ENCODE results near the gene HEATR3.

DNA sequence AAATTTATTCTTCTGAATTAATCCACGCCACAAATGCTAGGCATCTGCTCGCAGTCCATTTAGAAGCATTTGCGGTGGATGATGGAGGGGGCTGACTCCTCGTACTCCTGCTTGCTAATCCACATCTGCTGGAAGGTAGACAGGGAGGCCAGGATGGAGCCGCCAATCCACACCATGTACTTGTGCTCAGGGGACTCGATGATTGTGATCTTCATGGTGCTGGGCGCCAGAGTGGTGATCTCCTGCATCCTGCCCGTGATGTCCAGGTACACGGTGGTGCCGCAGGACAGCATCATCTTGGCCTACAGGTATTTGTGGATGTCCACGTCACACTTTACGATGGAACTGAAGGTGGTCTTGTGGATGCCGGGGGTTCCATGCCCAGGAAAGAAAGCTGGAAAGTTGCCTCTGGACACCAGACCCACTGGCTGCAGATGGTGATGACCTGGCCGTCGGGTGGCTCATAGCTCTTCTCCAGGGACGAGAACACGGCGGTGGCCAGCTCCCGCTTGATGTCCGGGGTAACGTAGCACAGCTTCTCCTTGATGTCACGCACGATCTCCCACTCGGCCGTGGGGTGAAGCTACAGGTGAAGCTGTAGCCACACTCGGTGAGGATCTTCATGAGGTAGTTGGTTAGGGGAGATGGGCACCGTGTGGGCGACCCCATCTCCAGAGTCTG is 7.5 kb upstream of the HEATR3 start:
- TF ChIP-seq, protein P1, sequence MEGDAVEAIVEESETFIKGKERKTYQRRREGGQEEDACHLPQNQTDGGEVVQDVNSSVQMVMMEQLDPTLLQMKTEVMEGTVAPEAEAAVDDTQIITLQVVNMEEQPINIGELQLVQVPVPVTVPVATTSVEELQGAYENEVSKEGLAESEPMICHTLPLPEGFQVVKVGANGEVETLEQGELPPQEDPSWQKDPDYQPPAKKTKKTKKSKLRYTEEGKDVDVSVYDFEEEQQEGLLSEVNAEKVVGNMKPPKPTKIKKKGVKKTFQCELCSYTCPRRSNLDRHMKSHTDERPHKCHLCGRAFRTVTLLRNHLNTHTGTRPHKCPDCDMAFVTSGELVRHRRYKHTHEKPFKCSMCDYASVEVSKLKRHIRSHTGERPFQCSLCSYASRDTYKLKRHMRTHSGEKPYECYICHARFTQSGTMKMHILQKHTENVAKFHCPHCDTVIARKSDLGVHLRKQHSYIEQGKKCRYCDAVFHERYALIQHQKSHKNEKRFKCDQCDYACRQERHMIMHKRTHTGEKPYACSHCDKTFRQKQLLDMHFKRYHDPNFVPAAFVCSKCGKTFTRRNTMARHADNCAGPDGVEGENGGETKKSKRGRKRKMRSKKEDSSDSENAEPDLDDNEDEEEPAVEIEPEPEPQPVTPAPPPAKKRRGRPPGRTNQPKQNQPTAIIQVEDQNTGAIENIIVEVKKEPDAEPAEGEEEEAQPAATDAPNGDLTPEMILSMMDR (IDR thresholded peaks at IDR 0.05) = no peak
- TF ChIP-seq POLR2A (IDR thresholded peaks at IDR 0.05) (no peak), POLR2AphosphoS5 (IDR thresholded peaks at IDR 0.05) (no peak), EP300 (IDR thresholded peaks at IDR 0.05; ENCODE audit: low read depth) (no peak)

Data from transverse colon (tissue), 4 donors.